PC-3 (cell line): ENCODE data around the gene COL11A1.

Experiments used
- CTCF ChIP-seq: fragments of 300-600 bp; sonication (generic); conservative IDR thresholded peaks from 2 replicates; pipeline ENCODE4 v1.5.1; 2017; ENCODE audit warnings: antibody characterized with exemption, low read depth, mild to moderate bottlenecking, low read length
- EZH2phosphoT487 ChIP-seq: fragments of 300-600 bp; sonication (generic); IDR thresholded peaks from 2 replicates; pipeline ENCODE4 v1.6.1; 2018; ENCODE audit warnings: mild to moderate bottlenecking, antibody characterized with exemption, low read length, borderline replicate concordance

GRCh38 chr1:103107741-103108375 is 464 bp downstream of the COL11A1 start:
- TF ChIP-seq CTCF (no peak), EZH2phosphoT487 (no peak)
